Measurements from ENCODE around the gene ATP1A1. TPM values are rescaled to one million over a fixed set of nuclear protein-coding genes. Genes with fewer than 3 reads are reported as not detected.

ATP1A1 gene
- total and polyA plus RNA-seq, 9 of the 15 experiments (the other 6 are each of a cell fraction or from before 2014, with no cell fraction given), result 99.3 to 513 (median 234) TPM

DNA sequence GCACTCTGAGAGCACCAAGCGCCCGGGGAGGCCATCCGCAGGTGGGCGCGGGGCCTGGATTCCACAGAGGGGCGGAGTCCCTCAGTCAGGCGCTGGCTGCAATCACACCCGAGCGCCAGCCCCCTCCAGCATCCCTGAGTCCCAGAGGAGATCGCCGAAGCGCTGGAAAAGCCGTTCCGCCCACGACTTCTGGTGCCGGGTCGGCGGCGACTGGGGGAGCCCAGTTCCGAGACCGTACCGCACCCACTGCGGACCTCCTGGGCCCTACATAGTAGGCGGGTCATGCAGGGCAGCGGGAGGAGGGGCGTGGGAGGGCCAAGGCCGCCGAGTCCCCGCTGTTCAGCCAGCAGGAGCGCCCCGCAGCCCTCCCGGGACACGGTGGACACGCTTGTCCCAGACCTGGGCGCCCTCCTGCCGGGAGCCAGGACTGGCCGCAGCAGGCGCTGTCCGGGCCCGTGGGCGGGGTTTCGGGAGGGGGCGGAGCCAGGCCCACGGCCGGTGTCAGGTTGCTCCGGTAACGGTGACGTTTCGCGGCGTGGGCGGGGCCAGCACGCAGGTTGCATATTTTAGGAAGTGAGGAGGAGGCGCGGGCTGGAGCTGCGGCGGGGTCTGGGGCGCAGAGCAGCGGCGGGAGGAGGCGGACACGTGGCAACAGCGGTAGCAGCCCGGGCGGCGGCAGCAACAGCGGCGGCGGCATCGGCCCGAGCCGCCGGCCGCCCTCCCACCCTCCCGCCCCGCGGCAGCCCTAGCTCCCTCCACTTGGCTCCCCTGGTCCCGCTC is at the start of gene ATP1A1 (continued):
- TF ChIP-seq TEAD4 (IDR thresholded peaks at IDR 0.05; ENCODE audit: low read length) (peak; percentile 12; the same call in 1 of the 2 replicates), TEAD4 (CRISPR knock-in tag; IDR thresholded peaks at IDR 0.05; ENCODE audit: borderline replicate concordance) (0 out of 2 replicates have a peak, but pooled peaks have one; percentile 40), EP400 (IDR thresholded peaks at IDR 0.05) (peak; percentile 68; the same call in 1 of the 2 replicates), SIN3B (IDR thresholded peaks at IDR 0.05; ENCODE audit: low read depth) (no peak; the same call in 1 of the 2 replicates), NR2C2 (CRISPR knock-in tag; IDR thresholded peaks at IDR 0.05) (0 out of 2 replicates have a peak, but pooled peaks have one; percentile 20), NR2C2 (tag; IDR thresholded peaks at IDR 0.05) (0 out of 2 replicates have a peak, but pooled peaks have one; percentile 8), SRSF3 (IDR thresholded peaks at IDR 0.05; ENCODE audit: insufficient read depth, low read length) (no peak), ZNF668 (CRISPR knock-in tag; IDR thresholded peaks at IDR 0.05) (no peak), RBFOX2 (IDR thresholded peaks at IDR 0.05; ENCODE audit: low read depth, low read length) (peak; percentile 92), KDM1A (IDR thresholded peaks at IDR 0.05) (0 out of 4 replicates have a peak, but pooled peaks of 1 of the 2 experiments have one; percentile 40), HMGN3 (IDR thresholded peaks at IDR 0.05; ENCODE audit: borderline replicate concordance, extremely low read depth, insufficient read length, low read depth, low read length) (peak; percentile 92), ZNF146 (CRISPR knock-in tag; IDR thresholded peaks at IDR 0.05; ENCODE audit: unreplicated experiment) (peak; percentile 16), CTBP1 (IDR thresholded peaks at IDR 0.05; ENCODE audit: borderline replicate concordance) (peak; percentile 86), USF1 (CRISPR knock-in tag; IDR thresholded peaks at IDR 0.05) (peak; percentile 43; the same call in 1 of the 2 replicates), L3MBTL2 (IDR thresholded peaks at IDR 0.05) (peak; percentile 64; the same call in 1 of the 2 replicates), ZNF12 (CRISPR knock-in tag; IDR thresholded peaks at IDR 0.05) (peak; percentile 79), MTA3 (IDR thresholded peaks at IDR 0.05; ENCODE audit: borderline replicate concordance) (peak; percentile 94), HDAC1 (IDR thresholded peaks at IDR 0.05) (peak in 1 of 2 experiments; percentile 14; a peak in 1 of 4 replicates), ZMIZ1 (IDR thresholded peaks at IDR 0.05; ENCODE audit: low read depth in 2 of 2, low read length in 2 of 2) (peak in 1 of 2 experiments; percentile 60; a peak in 1 of 4 replicates)
- TF ChIP-seq, protein P1, sequence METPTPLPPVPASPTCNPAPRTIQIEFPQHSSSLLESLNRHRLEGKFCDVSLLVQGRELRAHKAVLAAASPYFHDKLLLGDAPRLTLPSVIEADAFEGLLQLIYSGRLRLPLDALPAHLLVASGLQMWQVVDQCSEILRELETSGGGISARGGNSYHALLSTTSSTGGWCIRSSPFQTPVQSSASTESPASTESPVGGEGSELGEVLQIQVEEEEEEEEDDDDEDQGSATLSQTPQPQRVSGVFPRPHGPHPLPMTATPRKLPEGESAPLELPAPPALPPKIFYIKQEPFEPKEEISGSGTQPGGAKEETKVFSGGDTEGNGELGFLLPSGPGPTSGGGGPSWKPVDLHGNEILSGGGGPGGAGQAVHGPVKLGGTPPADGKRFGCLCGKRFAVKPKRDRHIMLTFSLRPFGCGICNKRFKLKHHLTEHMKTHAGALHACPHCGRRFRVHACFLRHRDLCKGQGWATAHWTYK (CRISPR knock-in tag; IDR thresholded peaks at IDR 0.05), result no peak
- TF ChIP-seq, protein P2, sequence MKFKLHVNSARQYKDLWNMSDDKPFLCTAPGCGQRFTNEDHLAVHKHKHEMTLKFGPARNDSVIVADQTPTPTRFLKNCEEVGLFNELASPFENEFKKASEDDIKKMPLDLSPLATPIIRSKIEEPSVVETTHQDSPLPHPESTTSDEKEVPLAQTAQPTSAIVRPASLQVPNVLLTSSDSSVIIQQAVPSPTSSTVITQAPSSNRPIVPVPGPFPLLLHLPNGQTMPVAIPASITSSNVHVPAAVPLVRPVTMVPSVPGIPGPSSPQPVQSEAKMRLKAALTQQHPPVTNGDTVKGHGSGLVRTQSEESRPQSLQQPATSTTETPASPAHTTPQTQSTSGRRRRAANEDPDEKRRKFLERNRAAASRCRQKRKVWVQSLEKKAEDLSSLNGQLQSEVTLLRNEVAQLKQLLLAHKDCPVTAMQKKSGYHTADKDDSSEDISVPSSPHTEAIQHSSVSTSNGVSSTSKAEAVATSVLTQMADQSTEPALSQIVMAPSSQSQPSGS (CRISPR knock-in tag; IDR thresholded peaks at IDR 0.05), result no peak
